Superior temporal gyrus (tissue), 1 donor: ENCODE measurements around the gene SETDB1.
"Not testable (repeated sequence)": the region's sequence is repeated elsewhere in the genome, so short reads cannot be mapped to it uniquely, and the experiment has no call there.

Source experiments
- DNase-seq: peaks from one replicate; pipeline ENCODE4 v3.0.0-alpha.2; 2016; ENCODE audit errors: extremely low spot score

SETDB1 gene

GRCh38 chr1:150926097-150926741 is at the start of gene SETDB1:
Gene SETDB1, plus strand, starts transcription at chr1:150926363. Its CDS starts 1,352 bp downstream, at chr1:150927715.
- DNase-seq = peak; percentile 97

DNA sequence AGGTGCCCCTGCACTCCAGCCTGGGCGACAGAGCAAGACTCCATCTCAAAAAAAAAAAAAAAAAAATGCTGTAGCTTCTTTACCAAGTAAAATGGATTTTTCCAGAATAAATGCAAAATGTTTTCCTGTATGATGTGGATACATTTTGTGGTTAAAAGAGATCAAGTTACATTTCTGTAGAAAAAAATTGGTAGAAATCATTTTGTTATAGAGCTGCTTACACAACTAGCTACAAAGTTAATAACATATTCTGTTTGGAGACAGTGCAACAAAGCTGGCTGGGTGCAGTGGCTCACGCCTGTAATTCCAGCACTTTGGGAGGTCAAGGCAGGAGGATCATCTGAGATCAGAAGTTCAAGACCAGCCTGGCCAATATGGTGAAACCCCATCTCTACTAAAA is 47.2 kb upstream of the SETDB1 start:
- DNase-seq = not testable (repeated sequence)

- DNase-seq = no peak
Measured at GRCh38 chr1:150881331-150882070, 44.7 kb upstream of the SETDB1 start.

DNA sequence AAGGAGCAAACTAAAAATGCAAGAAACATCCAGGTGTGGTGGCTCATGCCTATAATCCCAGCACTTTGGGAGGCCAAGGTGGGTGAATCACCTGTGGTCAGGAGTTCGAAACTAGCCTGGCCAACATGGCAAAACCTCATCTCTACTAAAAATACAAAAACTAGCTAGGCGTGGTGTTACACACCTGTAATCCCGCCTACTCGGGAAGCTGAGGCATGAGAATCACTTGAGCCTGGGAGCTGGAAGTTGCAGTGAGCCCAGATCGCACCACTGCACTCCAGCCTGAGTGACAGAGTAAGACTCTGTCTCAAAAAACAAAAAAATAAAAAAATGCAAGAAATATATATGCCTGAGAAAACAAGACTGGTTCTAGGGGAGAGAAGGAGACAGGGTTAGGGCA is 43.0 kb upstream of the SETDB1 start:
- not testable (repeated sequence) for DNase-seq

GRCh38 chr1:150887018-150887417 is 39.1 kb upstream of the SETDB1 start, which contains the start of gene CTXND2:
Gene CTXND2, plus strand, starts transcription at chr1:150887136. Its CDS starts 25,179 bp downstream, at chr1:150912315.
- no peak for DNase-seq

- DNase-seq = no peak
Measured at GRCh38 chr1:150888727-150889126, 37.4 kb upstream of the SETDB1 start.

DNA sequence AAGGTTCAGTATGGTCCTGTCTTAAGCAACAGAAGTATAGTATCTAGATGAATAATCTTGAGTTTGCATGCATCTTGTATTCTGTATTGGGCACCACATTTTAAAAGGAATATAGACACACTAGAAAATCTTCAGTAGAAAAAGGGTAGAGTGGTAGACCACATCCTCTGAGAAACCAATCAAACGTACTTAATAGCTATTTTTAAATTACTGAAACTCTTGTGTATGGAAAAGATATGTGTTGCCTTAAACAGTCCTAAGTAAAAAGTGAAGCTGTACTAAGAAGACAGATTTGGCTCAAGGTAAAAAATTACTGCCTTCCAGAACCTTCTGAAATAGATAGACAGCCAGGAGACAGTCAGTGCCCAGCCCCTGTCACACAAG is 36.1 kb upstream of the SETDB1 start:
- DNase-seq = no peak

GRCh38 chr1:150893336-150893913 is 32.7 kb upstream of the SETDB1 start:
- no peak for DNase-seq

GRCh38 chr1:150895618-150896017 is 30.5 kb upstream of the SETDB1 start:
- DNase-seq = no peak

DNA sequence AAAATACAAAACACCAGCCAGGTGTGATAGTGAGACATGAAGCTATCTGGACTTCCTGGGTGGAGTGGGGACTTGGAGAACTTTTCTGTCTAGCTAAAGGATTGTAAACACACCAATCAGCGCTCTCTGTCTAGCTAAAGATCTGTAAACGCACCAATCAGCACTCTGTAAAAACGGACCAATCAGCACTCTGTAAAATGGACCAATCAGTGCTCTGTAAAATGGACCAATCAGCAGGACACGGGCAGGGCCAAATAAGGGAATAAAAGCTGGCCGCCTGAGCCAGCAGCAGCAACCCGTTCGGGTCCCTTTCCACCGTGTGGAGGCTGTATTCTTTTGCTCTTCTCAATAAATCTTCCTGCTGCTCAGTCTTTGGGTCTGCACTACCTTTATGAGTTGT is 26.4 kb upstream of the SETDB1 start:
- DNase-seq = not testable (repeated sequence)

GRCh38 chr1:150902346-150902745 is 23.8 kb upstream of the SETDB1 start:
- no peak for DNase-seq

GRCh38 chr1:150902751-150903150 is 23.4 kb upstream of the SETDB1 start:
- no peak for DNase-seq

GRCh38 chr1:150905301-150905700 is 20.9 kb upstream of the SETDB1 start:
- no peak for DNase-seq

DNA sequence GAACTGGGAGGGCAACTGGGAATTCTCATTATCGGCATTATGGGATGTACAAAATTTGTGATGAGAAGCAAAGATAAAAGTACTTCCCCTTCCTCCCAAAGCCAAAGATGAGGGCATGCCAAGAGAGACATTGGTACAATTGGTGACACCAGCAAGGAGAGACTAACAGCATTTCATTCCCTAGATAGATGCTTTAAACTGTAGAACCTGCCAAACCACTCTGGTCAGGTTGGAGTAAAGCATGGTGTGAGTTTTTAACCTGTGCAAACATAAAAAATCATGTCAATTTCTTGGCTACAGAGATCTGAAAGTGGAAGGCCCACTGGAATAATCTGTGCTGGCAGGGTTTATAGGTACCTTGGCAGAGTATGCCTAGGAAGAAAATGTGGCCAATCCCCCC is 19.8 kb upstream of the SETDB1 start:
- no peak for DNase-seq

DNA sequence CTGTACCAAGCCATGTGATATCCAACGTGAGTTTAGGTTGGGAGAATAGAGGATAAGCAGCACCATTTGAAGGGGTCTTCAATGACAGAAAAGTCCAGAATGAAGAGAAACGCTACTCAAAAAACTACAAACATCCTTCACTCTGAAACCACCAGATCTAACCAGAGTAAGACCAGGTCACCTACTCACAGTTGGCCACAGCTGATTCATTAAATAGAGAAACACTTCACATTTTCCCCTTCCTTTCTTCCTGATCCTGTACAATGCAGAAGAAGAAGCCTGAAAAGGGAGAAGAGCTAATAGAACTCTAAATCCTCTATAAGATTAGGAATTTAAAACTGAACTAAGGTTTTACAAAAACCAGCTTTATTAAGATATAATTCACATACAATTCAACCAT is 19.4 kb upstream of the SETDB1 start:
- no peak for DNase-seq

DNA sequence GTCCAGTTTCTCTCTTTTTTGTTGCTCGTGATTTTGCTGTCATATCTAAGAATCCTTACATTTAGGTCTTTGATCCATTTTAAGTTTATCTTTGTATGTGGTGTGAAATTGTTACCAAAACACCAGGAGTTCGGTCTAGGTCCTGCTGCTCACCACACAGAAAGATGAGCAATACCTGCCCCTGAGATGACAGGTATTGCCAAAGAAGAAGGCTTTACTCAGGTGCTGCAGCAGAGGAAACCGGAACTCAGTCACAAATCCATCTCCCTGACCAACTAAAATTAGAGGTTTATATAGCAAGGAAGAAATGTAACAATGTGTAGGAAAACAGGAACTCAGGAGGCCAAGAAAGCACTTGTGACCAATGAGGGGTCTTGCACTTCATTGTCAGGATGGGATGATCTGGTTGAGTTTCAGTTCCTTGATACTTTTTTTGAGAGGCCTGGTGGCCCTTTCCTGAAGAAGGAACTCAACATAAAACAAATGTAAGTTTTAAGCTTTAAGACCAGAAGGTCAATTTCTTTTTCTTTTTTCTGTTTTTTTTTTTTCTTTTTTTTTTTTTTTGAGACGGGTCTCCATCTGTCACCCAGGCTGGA is 16.5 kb upstream of the SETDB1 start:
- no peak for DNase-seq

DNA sequence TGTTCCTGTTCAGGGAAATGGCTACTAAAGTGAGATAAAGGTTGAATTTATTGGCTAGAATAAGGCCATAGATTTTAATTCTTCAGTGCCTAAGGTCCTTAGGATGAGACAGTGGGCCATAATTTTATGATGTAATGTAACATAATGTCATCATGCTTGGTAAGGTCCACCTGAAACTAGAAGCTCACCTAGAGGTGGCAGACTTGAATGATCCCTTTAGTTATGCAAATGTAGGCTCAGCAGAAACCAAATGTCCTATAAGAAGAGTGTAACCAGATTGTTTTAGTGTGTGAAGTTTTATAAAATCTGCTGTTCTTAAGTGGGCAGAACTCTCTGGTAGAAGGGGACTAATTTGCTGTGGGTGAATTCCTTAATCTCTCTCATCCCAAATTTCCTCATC is 13.5 kb upstream of the SETDB1 start:
- no peak for DNase-seq

DNA sequence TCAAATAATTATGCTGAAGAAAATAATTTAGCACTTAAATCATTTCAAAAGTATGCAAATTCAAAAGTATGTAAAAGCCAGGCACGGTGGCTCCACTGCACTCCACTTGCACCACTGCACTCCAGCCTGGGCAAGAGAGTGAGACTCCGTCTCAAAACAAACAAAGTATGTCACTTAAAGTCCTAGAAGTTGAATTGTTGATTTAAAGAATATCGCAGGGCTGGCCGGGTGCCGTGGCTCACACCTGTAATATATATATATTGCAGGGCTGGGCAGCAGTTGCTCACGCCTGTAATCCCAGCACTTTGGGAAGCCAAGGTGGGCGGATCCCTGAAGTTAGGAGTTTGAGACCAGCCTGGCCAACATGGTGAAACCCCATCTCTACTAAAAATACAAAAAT is 8.8 kb upstream of the SETDB1 start:
- no peak for DNase-seq

DNA sequence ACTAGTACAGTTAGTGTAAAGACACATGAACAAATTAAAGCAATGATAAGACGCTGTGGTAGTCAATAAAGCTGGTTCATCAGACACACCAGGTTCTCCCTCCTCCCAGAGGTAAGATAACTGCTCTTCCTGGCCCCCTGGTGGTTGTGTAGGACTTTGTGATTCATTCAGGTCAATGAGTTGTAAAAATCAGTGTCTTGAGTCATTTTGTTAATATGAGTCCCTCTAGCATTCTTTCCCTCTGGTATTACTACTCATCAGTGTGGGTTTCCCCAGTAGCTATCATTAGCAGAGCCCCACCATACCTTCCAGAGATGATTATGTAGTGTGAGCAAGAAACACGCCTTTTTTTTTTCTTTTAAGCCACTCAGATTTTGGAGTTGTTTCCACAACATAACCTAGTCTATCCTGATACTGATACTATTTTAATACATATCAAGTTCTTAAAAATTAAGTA is 3.6 kb upstream of the SETDB1 start:
- DNase-seq = peak; percentile 79

GRCh38 chr1:150925080-150925479 is 1.1 kb upstream of the SETDB1 start:
- DNase-seq = no peak

DNA sequence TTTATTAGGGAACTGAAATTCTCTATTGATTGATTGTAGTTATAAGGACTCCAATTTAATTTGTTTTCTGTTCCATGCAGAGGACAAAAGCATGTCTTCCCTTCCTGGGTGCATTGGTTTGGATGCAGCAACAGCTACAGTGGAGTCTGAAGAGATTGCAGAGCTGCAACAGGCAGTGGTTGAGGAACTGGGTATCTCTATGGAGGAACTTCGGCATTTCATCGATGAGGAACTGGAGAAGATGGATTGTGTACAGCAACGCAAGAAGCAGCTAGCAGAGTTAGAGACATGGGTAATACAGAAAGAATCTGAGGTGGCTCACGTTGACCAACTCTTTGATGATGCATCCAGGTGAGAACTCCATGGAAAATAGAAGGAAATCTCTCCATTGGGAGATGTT is 1.5 kb downstream of the SETDB1 start:
- no peak for DNase-seq

- DNase-seq = no peak
Measured at GRCh38 chr1:150928286-150928685, 2.1 kb downstream of the SETDB1 start.

GRCh38 chr1:150928775-150929174 is 2.6 kb downstream of the SETDB1 start:
- not testable (repeated sequence) for DNase-seq
